ENCODE results near the gene ATP1B3. TPM values are rescaled to one million over a fixed set of nuclear protein-coding genes. Genes with fewer than 3 reads are reported as not detected.

ATP1B3 gene
- total and polyA plus RNA-seq, 9 of the 15 experiments (the other 6 are each of a cell fraction or from before 2014, with no cell fraction given) = 48.3 to 202 (median 123) TPM

GRCh38 chr3:141913150-141913811 is 36.8 kb downstream of the ATP1B3 start (continued):
- TF ChIP-seq ARID4B (CRISPR knock-in tag; IDR thresholded peaks at IDR 0.05) = no peak
- TF ChIP-seq ZC3H11A (IDR thresholded peaks at IDR 0.05; ENCODE audit: low read depth, low read length) = no peak
- no peak for TF ChIP-seq SIN3B (IDR thresholded peaks at IDR 0.05; ENCODE audit: low read depth)
- 0 out of 2 replicates have a peak, but pooled peaks have one; percentile 10 for TF ChIP-seq CREM (IDR thresholded peaks at IDR 0.05; ENCODE audit: low read depth)
- TF ChIP-seq CHD7 (IDR thresholded peaks at IDR 0.05; ENCODE audit: low read depth, low read length) = no peak
- peak; percentile 20; the same call in 1 of the 2 replicates for TF ChIP-seq ZNF280B (CRISPR knock-in tag; IDR thresholded peaks at IDR 0.05)
- TF ChIP-seq ETV6 (IDR thresholded peaks at IDR 0.05; ENCODE audit: borderline replicate concordance in 1 of 2, low read depth in 2 of 2, low read length in 1 of 2) = no peak
- TF ChIP-seq ETV6 (CRISPR knock-in tag; IDR thresholded peaks at IDR 0.05; ENCODE audit: borderline replicate concordance) = no peak
